Fibroblast of lung (primary cell): ENCODE measurements around the gene PIK3C2A. TPM values are rescaled to one million over a fixed set of nuclear protein-coding genes. Genes with fewer than 3 reads are reported as not detected.
A peak's percentile ranks its signal among the peaks of the same experiment; 100 is the strongest.

Experiments used
- DNase-seq, 2 donors: peaks; one replicate each; pipeline versions ENCODE4 v3.0.0 to v3.0.0-alpha.2; 2010; ENCODE audit warnings: low read depth in 2 of 2
- H2AFZ ChIP-seq: 2 replicates; pipeline ENCODE4 v1.5.1; 2012; ENCODE audit warnings: low read length, control low read depth, inconsistent platforms
- H3K27ac ChIP-seq: 2 replicates; pipeline ENCODE4 v1.5.1; 2011; ENCODE audit warnings: low read length, control low read depth; ENCODE audit not compliant: insufficient read depth
- H3K27me3 ChIP-seq: 2 replicates; pipeline ENCODE4 v1.5.1; 2011; ENCODE audit warnings: mild to moderate bottlenecking, low read length; ENCODE audit not compliant: control insufficient read depth, insufficient read depth
- H3K36me3 ChIP-seq: 2 replicates; pipeline ENCODE4 v1.5.1; 2011; ENCODE audit warnings: low read length; ENCODE audit not compliant: control insufficient read depth, insufficient read depth
- H3K4me1 ChIP-seq: 2 replicates; pipeline ENCODE4 v1.5.1; 2011; ENCODE audit warnings: low read length; ENCODE audit not compliant: control insufficient read depth, insufficient read depth; ENCODE audit errors: extremely low read depth
- H3K4me2 ChIP-seq: 2 replicates; pipeline ENCODE4 v1.5.1; 2011; ENCODE audit warnings: low read length, control low read depth; ENCODE audit not compliant: insufficient read depth; ENCODE audit errors: extremely low read depth
- H3K4me3 ChIP-seq, 4 experiments: fragments of 200-600 bp in 1 of 4; sonication (generic) in 1 of 4; replicated peaks in 1 of 4; 2 replicates each; pipeline ENCODE4 v1.5.1; 2011 to 2016; ENCODE audit warnings: low read length in 4 of 4, low read depth in 3 of 4, mild to moderate bottlenecking in 3 of 4, control low read depth in 2 of 4, inconsistent platforms in 1 of 4, mixed read lengths in 1 of 4; ENCODE audit not compliant: insufficient read depth in 1 of 4; ENCODE audit errors: control extremely low read depth in 1 of 4
- H3K79me2 ChIP-seq: 2 replicates; pipeline ENCODE4 v1.5.1; 2012; ENCODE audit warnings: mild to moderate bottlenecking, low read length, inconsistent platforms; ENCODE audit not compliant: control insufficient read depth, insufficient read depth
- H3K9ac ChIP-seq: 2 replicates; pipeline ENCODE4 v1.5.1; 2011; ENCODE audit warnings: mild to moderate bottlenecking, low read length, control low read depth; ENCODE audit not compliant: insufficient read depth
- H3K9me3 ChIP-seq: 2 replicates; pipeline ENCODE4 v1.5.1; 2012; ENCODE audit warnings: low read depth, low read length; ENCODE audit not compliant: control insufficient read depth, insufficient read depth
- H4K20me1 ChIP-seq: 2 replicates; pipeline ENCODE4 v1.5.1; 2011; ENCODE audit warnings: low read length; ENCODE audit not compliant: control insufficient read depth, insufficient read depth; ENCODE audit errors: extremely low read depth
- EZH2 ChIP-seq: IDR thresholded peaks from 2 replicates; pipeline ENCODE4 v1.5.1; 2012; ENCODE audit warnings: low read length, control low read depth, mild to moderate bottlenecking; ENCODE audit errors: missing control alignments
- polyA plus RNA-seq, 2 donors: library from polyadenylated mRNA; depleted of rRNA in 1 of 2; stranded (reverse) in 1 of 2; unstranded in 1 of 2; fragments of >200 nt; gene quantifications; 2 replicates each; pipeline ENCODE4 v1.2.1, GENCODE V29; 2011 to 2012; ENCODE audit warnings: missing spikeins in 1 of 2
- total RNA-seq: library from RNA; depleted of rRNA; stranded (reverse); fragments of >200 nt; gene quantifications from 2 replicates; pipeline ENCODE4 v1.2.1, GENCODE V29; 2014
- TF ChIP-seq, protein P1 (sequence below), 2 donors: IDR thresholded peaks in 1 of 2; conservative IDR thresholded peaks in 1 of 2; 1 replicate in 1 of 2; 2 replicates in 1 of 2; pipeline ENCODE4 v1.5.1; 2011 to 2012; ENCODE audit warnings: low read length in 2 of 2, control low read depth in 1 of 2, inconsistent platforms in 1 of 2, low read depth in 1 of 2, mild to moderate bottlenecking in 1 of 2

The PIK3C2A gene
- total and polyA plus RNA-seq, 2 donors (not counting 1 experiment from before 2014, with no cell fraction given) = 38.0 to 45.4 TPM

DNA sequence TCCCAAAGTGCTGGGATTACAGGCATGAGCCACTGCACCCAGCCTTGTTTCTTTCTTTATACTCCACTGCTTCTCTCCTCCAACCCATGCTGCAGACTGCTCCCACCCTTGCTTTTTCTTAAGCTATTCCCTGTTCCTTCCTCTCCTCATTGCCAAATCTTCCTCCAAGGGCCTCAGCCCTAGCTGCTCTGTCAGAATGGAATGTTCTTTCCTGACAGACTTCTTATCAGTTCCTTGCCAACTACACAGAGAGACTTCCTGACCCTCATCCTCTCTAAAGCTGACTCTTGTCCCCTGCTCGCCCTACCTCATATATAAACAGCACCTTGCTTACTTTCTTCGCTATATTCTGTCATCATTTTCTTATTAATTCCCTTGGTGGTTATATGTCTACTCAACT is 16.9 kb upstream of the PIK3C2A start:
- H3K4me1 ChIP-seq = no peaks in the 10 kb centered on the region
- peak in 1 of 2 donors; percentile 5 for DNase-seq
- no peak overlapping the region for H3K27ac ChIP-seq
- TF ChIP-seq, protein P1, sequence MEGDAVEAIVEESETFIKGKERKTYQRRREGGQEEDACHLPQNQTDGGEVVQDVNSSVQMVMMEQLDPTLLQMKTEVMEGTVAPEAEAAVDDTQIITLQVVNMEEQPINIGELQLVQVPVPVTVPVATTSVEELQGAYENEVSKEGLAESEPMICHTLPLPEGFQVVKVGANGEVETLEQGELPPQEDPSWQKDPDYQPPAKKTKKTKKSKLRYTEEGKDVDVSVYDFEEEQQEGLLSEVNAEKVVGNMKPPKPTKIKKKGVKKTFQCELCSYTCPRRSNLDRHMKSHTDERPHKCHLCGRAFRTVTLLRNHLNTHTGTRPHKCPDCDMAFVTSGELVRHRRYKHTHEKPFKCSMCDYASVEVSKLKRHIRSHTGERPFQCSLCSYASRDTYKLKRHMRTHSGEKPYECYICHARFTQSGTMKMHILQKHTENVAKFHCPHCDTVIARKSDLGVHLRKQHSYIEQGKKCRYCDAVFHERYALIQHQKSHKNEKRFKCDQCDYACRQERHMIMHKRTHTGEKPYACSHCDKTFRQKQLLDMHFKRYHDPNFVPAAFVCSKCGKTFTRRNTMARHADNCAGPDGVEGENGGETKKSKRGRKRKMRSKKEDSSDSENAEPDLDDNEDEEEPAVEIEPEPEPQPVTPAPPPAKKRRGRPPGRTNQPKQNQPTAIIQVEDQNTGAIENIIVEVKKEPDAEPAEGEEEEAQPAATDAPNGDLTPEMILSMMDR (conservative IDR thresholded peaks at IDR 0.05 in 1 of 2, IDR thresholded peaks at IDR 0.05 in 1 of 2; ENCODE audit: low read depth in 1 of 2, low read length in 2 of 2) = no peak
- no peak for TF ChIP-seq EZH2
- no peaks in the 10 kb centered on the region for H3K79me2 ChIP-seq
- no peak overlapping the region for H3K9ac ChIP-seq
- H4K20me1 ChIP-seq = no peaks in the 10 kb centered on the region
- no peak overlapping the region for H3K4me2 ChIP-seq
- no peaks in the 10 kb centered on the region for H3K36me3 ChIP-seq
- no peak overlapping the region for H2AFZ ChIP-seq
- H3K9me3 ChIP-seq = no peaks in the 10 kb centered on the region
- H3K4me3 ChIP-seq = no peak overlapping the region
- no peaks in the 10 kb centered on the region for H3K27me3 ChIP-seq

DNA sequence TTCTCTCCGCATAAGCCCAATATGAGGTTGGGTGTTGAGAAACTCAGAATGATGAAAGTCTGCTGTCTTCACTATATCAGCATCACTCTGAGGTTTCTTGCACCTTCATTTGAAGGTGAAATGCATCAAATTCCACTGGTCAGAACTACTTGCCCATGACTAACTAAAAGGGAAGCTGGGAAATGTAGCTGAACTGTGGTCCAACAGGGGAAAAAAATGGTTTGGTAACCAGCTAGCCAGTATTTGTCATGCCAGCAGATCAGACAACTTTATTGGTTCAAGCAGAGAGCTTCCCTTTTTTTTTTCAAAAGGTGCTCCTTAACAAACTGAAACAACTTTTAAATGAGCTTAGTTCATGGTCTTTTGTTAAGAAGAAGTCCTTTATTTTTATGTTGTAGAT is 14.2 kb upstream of the PIK3C2A start:
- Histone ChIP-seq H3K9me3 (no peaks in the 10 kb centered on the region), H3K36me3 (no peaks in the 10 kb centered on the region), H2AFZ (no peak overlapping the region), H4K20me1 (no peaks in the 10 kb centered on the region), H3K79me2 (no peaks in the 10 kb centered on the region), H3K4me3 (no peak overlapping the region), H3K27ac (no peak overlapping the region), H3K4me1 (no peaks in the 10 kb centered on the region), H3K27me3 (no peaks in the 10 kb centered on the region), H3K4me2 (no peak overlapping the region), H3K9ac (no peak overlapping the region)
- DNase-seq = peak in 1 of 2 donors; percentile 86
- TF ChIP-seq, protein P1 (conservative IDR thresholded peaks at IDR 0.05 in 1 of 2, IDR thresholded peaks at IDR 0.05 in 1 of 2; ENCODE audit: low read depth in 1 of 2, low read length in 2 of 2) = no peak
- no peak for TF ChIP-seq EZH2

DNA sequence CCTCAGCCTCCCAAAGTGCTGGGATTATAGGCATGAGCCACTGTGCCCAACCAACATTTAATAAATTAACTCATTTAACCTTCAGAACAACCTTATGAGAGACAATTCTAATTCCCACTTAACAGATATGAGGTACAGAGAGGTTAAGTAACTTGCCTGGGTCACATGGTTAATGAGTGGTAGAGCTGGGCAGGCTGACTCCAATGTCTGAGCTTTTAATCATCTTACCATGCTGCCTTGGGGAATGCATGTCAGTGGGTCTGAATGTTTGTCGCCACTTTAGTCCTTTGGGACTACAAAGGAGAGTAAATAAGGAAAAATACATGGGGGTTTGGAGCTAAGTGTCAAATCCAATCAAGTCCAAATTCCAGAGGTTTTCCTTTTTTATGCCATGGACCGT is 11.2 kb upstream of the PIK3C2A start:
- no peak for TF ChIP-seq EZH2
- TF ChIP-seq, protein P1 (conservative IDR thresholded peaks at IDR 0.05 in 1 of 2, IDR thresholded peaks at IDR 0.05 in 1 of 2; ENCODE audit: low read depth in 1 of 2, low read length in 2 of 2) = no peak
- no peak for DNase-seq
- Histone ChIP-seq H3K4me3 (no peak overlapping the region), H3K4me2 (no peak overlapping the region), H4K20me1 (no peaks in the 10 kb centered on the region), H3K27me3 (no peaks in the 10 kb centered on the region), H3K9me3 (no peaks in the 10 kb centered on the region), H3K4me1 (no peaks in the 10 kb centered on the region), H2AFZ (no peak overlapping the region), H3K36me3 (no peaks in the 10 kb centered on the region), H3K9ac (no peak overlapping the region), H3K79me2 (no peaks in the 10 kb centered on the region), H3K27ac (no peak overlapping the region)
